GM21737 (cell line): ENCODE data around the gene LDLRAP1.
A peak's percentile ranks its signal among the peaks of the same experiment; 100 is the strongest.

Source experiments
- ATAC-seq: cut with Tn5 transposase; IDR thresholded peaks from one replicate; pipeline ENCODE4 v1.9.1; 2021; ENCODE audit warnings: mild to moderate bottlenecking, moderate library complexity; ENCODE audit not compliant: unreplicated experiment

The LDLRAP1 gene

DNA sequence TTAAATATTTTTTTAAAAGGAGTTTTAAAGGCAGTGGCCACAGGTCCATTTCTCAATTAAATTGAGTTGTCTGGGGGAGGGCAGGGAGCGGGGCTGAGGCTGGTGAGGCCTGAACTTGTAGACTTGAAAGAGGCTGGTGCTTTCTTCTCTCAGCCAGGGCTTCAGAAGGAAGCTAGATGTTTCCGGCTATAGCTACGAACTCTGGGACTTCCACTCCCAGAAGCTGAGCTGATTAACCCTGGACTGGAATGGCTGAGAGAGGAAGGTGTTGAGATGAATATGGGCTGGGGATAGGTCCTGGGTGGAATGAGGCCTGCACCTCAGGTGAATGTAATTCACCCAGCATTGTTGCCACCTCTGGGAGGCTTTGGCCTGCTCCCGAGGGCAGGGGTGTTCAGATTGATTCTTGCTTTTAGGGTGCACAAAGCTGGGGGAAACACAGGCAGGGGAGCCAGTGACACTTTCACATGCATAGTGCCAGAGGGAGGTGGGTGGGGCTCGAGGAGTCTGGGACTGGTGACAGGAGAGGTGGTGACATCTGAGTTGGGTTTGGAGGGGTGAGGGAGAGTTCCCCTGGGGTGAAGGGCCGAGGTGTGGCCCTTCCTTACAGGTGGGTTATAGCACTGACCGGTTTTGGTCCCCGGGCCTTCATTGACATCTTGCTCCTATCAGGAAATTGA lies 18.2 kb downstream of the LDLRAP1 start:
- no peak for ATAC-seq

DNA sequence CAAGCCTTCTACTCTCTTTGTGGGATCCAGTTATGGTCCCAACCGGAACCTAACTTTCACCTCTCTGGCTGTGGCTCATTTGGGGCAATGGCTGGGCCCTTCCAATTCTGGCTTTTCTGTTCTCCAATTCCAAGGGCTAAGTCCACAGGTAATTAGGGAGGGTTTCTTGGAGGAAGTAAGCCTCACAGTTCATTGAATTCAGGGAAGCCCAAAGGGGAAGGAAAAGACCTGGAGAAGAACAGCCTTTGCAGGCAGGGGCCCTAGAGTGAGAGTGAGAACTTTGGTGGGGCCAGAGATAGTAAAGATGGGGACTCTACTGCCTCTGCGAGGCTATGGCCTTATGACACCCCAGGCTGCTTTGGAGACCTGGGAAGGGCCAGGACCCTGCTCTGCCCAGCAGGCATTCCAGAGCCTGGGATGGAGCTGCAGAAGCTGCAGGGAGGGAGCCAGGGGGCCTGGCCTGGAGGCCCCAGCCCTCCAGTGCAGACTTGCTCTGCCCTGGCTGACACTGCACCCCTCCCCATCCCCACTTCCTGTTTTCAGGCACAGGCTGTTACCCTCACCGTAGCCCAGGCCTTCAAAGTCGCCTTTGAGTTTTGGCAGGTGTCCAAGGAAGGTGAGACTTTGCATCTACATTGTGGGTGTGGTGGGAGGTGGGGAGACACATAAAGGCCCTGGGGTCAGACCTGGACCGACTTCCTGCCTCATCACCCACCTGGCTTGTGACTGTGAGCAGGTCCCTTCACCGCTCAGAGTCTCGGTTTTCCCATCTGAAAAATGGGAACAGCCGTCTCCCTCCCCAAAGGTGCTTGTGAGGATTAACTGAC lies 18.9 kb downstream of the LDLRAP1 start:
- peak; percentile 72 for ATAC-seq

DNA sequence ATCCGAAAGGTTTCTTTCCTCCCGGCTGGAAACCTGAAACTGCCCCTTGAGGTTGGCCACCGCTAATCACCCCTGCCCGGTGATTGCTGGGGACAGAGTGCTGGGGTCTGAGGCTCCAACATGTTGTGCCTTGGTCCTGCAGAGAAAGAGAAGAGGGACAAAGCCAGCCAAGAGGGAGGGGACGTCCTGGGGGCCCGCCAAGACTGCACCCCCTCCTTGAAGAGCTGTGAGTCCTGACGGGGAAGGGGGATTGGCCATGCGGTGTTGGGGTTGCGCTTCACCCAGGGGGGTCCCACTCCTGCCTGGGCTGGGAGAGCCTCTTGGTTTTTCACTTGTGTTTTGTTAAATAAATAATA lies 19.5 kb downstream of the LDLRAP1 start:
- no peak for ATAC-seq

DNA sequence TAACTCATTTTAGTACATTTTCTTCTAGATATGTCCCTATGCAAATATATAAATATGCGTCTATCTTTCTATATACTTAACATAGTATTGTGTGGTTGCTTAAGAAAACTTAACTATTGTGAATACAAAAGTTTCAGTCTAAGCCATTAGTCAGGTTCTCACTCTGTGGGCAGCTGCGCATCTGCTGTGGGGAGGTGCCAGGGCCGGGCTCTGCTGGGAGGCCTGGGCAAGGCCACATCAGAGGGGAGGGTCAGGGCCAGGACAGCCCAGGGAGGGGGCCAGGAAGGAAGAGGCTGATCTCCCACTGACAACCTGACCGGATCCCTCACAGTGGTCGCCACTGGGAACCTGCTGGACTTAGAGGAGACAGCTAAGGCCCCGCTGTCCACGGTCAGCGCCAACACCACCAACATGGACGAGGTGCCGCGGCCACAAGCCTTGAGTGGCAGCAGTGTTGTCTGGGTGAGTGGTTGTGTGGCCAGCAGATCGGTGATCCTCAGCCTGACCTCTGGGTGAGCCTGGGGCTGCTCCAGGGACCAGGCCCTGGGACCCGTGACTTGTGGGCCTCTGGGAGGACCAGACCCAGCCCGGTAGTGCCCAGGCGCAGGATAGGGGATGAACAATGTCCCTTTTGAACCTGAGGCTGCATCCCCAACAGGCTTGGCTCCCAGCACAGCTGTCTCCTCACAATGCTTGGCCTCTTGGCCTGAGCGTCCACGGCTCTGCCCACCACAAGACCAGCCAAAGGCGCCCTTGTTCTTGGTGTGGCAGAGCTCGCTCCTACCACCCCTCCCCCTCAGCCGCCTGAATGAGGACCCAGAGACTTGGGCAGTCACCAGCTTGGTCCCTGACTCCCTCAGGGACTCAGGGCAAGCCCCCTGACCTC lies 20.2 kb downstream of the LDLRAP1 start:
- ATAC-seq: no peak

DNA sequence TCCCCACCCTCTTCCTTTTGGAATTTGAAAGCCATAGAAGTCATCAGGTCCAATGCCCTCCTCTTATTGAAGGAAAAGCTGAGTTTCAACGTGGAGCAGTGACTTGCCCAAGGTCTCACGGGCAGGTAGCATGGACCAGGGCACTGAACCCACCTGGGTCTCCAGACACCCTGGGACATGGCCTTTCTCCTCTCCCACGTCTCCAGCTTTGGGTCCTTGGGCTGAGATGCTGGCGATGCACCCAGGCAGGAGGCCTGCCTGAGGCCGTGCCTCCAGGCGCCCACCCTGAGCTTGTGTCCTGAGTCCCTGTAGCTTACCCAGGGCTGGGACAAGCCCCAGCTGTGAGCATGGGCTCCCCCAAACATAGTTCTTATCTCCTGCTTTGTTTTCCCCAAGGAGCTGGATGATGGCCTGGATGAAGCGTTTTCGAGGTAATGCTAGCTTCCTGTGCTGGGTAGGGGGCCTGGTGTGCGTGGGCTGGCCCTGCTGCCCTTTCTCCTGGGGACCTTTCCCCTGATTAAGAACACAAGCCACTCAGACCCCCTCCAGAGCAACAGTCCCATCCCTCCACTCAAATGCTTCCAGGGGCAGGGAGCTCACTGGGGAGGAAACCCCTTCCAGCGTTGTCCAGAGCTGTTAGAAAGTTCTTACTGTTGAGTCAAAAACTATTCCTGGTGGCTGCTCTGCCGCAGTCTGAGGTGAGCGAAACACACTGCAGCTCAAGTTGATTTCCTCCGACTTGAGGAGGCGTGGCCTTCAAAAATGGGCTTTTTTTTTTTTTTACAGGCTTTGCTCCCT lies 21.6 kb downstream of the LDLRAP1 start:
- no peak for ATAC-seq

DNA sequence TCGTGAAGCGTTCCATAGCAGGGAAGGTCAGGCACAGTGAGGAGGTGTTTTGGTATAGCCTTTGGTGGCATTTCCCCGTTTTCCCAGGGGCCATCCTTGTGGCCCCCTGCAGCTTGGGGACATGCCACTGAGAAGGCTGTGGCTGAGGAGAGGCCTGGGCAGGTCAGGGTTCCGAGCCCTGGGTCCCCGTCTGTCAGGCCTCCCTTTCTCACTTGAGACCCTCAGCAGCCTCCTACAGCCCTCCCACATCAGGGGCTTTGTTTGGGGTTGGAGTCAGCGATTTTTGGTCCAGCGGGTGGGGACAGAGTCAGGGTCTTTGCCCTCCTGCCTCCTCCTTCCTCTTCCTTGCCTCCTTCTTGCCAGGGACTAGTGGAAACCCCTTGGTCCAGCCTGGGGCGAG lies 22.2 kb downstream of the LDLRAP1 start:
- ATAC-seq: no peak

DNA sequence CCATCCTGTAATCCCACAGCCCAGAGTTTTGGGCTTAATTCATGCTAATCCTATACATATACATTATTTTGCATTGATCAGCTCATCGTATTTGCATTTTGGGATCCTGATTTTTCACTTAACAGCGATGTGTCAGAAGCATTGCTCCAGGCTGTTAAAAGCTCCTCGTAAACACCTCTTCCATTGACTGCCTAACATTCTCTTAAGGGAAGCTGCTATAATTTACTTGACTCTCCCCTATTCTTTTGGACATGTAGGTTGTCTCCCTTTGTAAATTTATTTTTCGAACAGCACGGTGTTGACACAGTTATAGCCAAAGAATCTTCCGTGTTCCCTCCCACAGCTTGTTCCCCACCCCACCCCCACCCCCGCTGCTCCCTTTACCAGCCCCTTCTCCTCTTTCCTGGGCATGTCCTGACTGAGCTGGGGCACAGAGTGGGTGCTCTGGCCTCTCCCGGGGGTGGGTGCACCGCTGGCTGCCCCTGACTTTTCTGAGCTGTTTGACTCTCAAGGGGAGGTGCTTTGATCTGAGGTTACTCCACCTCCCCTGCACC lies 22.8 kb downstream of the LDLRAP1 start:
- ATAC-seq: no peak

DNA sequence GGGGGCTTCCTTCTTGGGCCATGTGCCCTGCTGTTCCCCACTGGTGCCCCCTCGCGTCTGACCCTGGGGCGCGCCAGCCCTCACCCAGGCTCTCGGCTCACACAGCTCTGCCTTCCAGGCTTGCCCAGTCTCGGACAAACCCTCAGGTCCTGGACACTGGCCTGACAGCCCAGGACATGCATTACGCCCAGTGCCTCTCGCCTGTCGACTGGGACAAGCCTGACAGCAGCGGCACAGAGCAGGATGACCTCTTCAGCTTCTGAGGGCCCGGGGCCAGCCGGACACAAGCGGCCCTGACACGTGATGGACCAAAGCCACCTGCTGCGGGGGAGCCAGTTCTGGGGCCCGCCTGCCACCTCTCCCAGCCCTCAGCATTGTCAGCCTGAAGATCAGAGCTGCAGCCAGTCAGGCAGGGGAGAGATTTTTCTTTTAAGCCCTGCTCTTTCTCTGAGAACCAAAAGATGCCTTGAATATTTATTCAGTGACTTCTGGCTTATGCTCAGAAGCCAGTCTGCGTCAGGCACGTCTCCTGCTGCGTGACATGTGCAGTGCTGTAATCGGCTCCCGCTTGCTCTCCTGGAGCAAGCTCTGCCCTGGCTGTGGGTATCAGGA lies 23.4 kb downstream of the LDLRAP1 start:
- no peak for ATAC-seq

DNA sequence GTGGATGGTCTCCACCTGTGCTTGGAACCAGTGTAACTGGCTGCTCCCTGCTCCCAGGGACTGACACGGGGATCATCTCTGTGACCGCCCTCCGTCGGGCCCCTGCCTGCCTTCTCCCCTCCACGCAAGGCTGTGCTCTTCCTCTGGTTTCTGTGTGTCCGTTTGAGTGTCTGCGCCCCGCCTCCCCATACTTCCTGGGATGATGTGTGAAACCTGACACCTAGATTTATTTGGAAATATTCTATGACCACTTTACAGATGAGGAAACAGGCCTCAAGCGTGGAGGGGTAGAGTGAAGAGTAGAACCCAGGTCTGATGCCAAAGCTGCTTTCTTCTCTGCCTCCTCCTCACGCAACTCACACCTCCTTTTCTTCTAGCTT lies 24.3 kb downstream of the LDLRAP1 start:
- ATAC-seq: no peak

DNA sequence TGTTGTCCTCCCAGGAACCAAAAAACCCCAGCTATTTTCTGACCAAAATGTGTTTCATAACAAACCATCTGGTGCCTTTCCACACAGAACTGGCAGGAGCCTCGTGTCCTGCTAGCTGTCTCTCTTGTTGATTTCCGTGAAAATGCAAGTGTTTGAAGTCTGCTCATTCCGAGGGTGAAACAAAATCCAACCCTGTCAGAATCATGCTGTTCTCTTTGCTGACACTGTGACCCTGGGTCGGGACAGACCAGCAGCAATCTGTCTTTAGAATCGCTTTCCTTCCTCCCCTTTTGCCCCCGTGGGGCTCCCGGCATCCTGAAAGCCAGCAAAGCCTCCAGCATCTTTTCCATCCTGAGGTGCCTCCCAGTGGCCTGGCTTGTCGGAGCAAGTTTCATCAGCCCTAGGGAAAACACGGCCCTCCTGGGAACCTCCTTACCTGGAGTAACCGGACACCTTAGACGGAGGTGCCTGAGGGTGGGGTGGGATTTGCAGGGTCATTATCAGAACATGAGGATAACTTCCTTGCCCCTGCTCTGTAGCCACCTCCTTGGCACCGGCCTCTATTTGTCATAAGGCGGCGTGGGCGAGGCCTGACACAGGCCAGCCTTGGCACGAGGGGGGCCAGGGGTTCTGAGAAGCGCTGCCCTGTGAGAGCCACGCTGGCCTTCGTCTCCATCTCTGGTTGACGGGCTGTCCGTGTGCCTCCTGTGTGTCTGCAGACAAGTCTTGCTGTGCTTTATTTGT lies 24.9 kb downstream of the LDLRAP1 start:
- ATAC-seq: no peak

DNA sequence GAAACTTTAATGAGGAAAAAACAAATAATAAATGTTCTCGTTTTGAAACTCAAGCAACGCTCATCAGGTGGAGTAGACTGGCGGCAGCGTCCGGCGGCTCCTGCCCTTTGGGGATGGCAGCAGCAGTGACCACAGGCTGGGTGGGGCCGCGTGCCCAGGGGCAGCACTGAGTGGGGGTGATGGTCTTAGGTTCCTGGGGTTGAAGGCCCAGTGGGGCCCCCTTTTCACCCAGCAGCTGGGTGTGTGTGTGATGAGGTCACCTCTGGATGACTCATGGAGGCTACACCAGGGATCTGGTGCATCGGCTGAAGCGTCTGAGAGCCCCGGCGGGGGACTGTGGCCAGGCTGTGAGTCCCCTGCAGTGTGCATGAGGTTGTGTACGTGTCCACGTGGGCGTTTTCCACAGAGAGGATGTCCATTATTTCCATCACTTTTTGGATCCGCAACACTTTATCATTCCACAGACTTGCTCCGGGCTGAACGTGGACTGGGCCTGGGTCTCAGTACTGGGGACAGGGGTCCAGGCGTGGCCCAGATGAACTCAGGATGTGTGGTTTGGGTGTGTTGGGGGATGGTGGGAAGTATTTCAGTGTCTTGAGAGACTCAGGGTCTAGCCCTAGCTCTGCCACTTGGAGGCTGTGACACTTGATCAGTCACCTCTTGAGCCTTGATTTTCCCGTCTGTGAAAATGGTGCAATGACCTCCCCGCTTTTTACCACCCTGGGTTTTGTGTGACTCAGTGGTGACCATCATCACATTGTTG lies 25.6 kb downstream of the LDLRAP1 start:
- no peak for ATAC-seq

DNA sequence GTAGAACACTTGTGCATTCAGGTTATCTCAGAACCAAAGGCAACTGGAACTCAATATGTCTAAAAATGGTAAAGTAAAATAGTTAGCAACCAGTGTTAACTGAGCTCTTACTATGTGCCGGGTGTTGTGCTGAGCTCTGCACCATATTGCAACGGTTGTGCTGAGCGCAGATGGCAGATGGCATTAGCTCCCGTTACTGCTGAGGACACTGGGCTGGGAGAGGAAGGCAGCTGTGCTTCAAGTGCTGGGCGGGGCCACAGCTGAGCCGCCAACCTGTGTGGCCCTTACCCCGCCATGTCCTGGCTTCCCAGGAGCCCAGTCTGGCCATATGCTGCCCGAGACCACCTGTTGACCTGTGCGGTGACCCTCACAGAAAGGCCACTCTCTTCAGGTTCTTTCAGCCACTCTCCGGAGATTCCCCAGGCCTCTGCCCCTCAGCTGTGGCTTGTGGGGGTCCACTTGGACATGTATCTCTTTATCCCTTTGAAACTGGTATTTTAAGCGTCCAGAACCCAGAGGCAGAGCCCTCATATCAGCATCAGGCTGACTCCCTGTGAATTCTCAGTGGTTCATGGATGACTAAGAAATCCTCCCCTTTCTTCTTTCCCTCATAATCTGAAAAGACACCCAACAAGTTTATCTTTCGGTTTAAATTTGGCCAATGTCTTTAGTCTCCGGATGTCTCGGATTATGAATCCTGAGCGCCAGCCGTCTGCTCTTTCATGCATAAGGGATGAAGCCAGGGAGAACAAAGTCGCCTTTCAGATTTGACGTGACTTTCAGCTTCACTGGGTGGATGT lies 26.4 kb downstream of the LDLRAP1 start:
- no peak for ATAC-seq

DNA sequence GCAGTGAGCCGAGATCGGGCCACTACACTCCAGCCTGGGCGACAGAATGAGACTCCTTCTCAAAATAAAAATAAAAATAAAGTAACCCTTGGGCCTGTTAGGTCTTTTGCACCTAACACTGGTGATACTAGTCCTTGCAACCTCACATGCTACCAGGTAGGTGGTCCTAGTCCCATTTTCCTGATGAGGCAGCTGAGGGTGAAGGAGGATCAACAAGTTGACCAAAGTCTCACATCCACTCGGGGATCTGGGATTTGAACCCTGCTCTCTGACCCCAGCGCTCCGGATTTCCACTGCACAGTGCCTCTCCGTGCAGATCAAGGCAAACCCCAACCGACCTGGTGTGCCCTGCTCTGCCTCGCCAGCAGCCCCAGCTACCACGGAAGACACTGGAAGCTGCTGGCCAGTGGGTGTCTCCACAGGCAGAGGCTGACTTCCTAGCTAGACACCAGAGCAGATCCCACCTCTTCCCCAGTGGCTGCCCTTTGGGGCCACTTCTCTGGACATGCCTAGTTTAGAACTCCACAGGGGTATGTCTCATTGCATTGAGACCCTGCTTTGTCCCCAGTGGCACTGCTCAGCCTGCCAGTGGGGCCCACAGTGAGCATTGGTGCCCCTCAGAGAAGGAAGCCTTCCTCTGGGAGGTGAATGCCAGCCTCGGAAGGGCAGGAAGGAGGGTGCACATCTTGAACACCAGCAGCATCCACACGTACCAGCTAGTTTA lies 27.6 kb downstream of the LDLRAP1 start:
- ATAC-seq: no peak

DNA sequence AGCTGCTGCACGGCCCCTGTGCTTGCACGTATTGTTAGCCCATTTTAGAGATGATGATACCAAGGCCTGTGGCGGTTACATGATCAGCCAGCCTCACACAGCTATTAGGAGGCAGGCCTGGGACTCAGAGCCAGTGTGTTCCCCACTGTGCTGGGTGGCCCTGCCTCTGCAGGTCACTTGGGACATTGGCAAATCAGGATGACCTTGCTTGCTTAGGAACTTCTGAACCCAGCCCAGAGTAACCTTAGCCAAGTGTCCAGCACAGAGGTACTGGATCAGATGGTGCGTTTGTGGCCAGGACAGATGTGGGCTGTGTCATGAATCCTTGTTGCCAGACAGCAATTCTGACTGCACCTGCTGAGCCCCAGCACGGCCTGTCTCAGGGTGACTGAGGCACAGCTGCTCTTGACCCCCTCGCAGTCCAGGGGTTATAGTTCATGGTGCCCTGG lies 28.1 kb downstream of the LDLRAP1 start:
- ATAC-seq: no peak

DNA sequence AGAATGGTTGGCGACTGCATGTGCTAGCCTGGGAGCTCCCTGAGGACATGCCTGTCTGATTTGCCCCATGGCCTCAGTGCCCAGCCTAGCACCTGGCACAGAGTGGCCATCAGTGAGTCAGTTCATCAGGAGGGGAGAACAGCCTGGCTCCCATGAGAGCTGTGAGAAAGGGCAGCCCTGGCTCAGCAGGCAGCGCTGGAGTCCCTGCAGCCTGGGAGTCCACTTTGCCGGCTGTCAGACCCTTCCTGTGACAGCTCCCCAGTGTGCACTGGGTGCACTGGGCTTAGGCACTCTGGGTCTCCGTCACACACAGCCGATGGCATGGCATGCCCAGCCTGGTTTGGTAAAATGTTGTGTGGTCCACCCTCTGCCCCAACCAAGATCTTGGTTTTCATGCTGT lies 28.7 kb downstream of the LDLRAP1 start:
- ATAC-seq: no peak

DNA sequence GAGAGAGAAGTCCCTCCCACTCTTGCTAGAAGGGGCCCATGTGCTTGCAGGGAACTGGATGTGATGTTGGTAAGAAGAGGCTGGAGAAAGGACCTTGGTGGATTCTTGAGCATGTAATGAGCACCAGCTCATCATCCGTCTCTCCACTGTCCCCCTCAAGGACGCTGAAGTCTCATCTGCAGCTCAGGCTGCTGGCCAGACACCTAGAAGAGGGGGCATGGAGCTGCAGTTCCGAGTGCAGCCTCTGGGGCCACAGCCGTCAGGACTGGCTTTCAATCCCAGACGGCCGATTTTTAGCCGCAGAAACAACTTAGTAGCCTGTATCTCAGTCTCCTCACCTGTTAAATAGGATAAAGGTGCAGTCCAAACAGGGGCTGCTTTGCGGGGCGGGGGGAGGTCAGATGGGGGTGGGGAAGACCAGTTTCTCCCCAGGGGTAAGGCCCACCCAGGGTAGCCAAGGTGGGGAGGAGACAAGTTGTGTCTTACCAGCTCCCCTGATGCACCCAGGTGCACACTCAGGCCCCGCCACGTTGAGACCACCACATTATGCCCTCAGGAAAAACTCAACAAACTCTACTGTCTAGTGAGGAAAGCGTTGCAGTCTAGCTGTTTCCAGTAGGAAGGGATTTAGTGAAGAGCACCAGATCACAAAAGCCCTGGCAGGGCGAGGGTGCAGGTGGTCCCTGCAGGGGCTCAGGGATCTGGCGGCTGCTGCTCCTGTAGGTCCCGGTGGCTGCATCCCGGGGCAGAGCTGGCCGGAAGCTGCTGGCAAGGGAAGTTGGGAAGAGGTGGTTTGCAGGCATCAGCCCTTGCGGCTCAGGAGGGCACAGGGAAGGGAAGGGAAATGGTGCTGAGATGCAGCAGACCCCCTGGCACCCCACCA lies 29.5 kb downstream of the LDLRAP1 start:
- no peak for ATAC-seq
